AG09319 (cell line): ENCODE data around the gene EYS.

Experiments used
- DNase-seq: peaks from one replicate; pipeline ENCODE4 v3.0.0-alpha.2; 2010; ENCODE audit warnings: low read depth; ENCODE audit errors: extremely low read depth
- CTCF ChIP-seq: IDR thresholded peaks from 2 replicates; pipeline ENCODE4 v1.5.1; 2011; ENCODE audit warnings: low read depth, mild to moderate bottlenecking, inconsistent platforms, low read length, moderate library complexity

Gene EYS

DNA sequence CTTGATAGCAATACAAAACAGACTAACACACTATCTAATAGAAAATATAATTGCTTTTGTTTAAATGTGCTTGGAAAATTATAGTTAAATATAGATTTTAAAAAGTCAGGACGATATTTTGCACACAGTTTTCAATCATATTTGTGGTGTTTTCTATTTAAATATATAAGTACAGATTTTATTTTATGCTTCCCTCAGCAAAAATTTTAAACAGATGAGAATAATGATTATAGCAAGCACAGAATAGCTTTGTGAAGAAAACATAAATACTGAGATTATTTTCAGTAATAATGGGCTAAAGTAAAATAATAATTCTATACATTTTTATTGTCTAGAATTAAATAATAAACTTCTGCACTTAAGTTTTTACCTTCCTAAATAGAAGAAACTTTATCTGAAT is 1262.0 kb downstream of the EYS start:
- TF ChIP-seq CTCF = no peak
- DNase-seq = no peak

DNA sequence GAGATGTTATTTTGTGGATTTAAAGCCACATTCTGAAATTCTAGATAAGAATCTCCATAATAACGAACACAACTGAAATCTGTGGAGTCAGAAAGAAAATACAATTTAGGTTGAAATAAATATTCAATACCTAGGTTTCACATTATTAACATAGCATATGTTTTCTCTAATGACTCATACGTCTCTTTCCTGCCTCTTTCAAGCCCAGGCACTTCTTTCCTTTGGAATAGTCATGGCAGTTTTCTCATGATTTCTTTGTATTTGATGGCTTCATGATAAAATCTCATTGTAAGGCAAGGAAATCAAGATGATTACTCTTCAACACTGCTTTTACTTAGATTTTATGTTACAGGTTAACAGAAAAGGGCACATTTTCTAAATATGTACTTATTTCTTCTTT is 1267.8 kb downstream of the EYS start:
- no peak for TF ChIP-seq CTCF
- no peak for DNase-seq

DNA sequence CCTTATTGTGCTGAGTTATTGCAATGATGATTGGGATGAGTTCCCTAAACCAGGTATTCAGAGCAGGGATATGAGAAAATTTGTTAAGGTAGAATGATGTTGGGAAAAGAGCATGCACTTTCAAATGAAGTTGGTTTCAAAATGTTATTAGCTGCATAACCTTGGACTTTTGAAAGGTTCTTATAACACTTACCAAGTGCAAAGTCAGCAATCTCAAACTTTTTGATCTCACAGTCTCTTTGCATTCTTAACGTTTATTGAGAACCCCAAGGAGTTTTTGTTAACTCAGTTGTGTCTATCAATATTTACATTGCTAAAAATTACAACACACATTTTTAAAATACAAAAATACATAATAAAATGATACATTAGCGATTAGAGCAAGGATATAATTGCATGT is 1269.0 kb downstream of the EYS start:
- TF ChIP-seq CTCF = no peak
- no peak for DNase-seq

GRCh38 chr6:64429926-64430325 is 1277.1 kb downstream of the EYS start:
- no peak for DNase-seq
- no peak for TF ChIP-seq CTCF

DNA sequence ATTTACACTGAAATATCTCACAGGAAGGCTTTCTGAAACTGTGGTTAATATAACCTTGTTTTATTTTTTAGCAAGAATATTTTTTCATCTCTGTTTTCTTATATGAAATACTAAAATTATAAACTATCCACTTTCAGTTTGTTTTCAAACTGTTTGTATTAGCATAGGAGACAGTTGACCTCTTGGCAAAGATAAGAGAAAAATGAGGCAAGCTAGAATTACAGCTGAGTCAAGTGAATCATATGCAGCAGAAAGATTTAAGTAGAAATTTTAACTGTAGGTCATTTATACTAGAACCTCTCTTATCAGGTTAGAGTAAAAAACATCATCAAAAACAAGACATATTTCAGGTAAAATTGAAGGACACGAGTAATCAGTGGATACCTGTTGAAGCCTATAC is 1278.8 kb downstream of the EYS start:
- DNase-seq = no peak
- TF ChIP-seq CTCF = no peak

DNA sequence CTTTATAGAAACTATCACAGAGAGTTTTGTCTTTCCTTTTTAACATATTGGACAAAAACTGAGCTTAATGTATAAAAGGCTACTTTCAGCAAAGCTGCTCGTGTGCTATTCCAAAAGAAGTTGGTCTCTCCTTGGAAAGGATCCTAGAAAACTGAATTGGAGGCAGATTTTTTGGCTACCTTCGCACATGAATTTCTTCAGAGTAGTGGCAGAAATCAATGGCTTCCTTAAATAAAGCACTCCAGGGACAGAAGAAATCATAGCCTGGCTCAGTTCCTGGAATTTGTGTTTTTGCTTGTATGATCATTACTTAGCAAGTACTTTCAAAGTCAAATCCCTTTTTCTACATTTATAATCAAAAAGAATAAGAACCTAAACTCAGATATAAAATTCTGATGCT is 1291.1 kb downstream of the EYS start:
- no peak for DNase-seq
- no peak for TF ChIP-seq CTCF

GRCh38 chr6:64411226-64411625 is 1295.8 kb downstream of the EYS start:
- DNase-seq = no peak
- TF ChIP-seq CTCF = no peak
